Astrocyte (in vitro differentiated cells and primary cell): ENCODE measurements around the gene MS4A10. TPM values are rescaled to one million over a fixed set of nuclear protein-coding genes. Genes with fewer than 3 reads are reported as not detected.
"Not testable (repeated sequence)": the region's sequence is repeated elsewhere in the genome, so short reads cannot be mapped to it uniquely, and the experiment has no call there.

ENCODE experiments used
- DNase-seq: peaks from one replicate; pipeline ENCODE4 v3.0.0-alpha.2; 2010; ENCODE audit warnings: low read depth
- FAIRE-seq: peaks from 2 replicates; lab custom pipeline; 2011; peaks lifted over from hg19 to GRCh38; lab: Jason Lieb, UNC
- H2AFZ ChIP-seq: 2 replicates; pipeline ENCODE4 v1.6.0; 2012; ENCODE audit warnings: low read depth, low read length, inconsistent platforms
- H3K27ac ChIP-seq: 2 replicates; pipeline ENCODE4 v1.5.1; 2011; ENCODE audit warnings: low read depth, low read length, inconsistent platforms
- H3K27me3 ChIP-seq: 2 replicates; pipeline ENCODE4 v1.6.0; 2011; ENCODE audit warnings: low read length, inconsistent platforms; ENCODE audit not compliant: insufficient read depth
- H3K36me3 ChIP-seq: 2 replicates; pipeline ENCODE4 v1.5.1; 2011; ENCODE audit warnings: low read length, inconsistent platforms; ENCODE audit not compliant: insufficient read depth
- H3K4me1 ChIP-seq: 2 replicates; pipeline ENCODE4 v1.5.1; 2011; ENCODE audit warnings: low read length, inconsistent platforms; ENCODE audit not compliant: insufficient read depth
- H3K4me2 ChIP-seq: 2 replicates; pipeline ENCODE4 v1.6.0; 2012; ENCODE audit warnings: low read length, inconsistent platforms
- H3K4me3 ChIP-seq: 2 replicates; pipeline ENCODE4 v1.5.1; 2011; ENCODE audit warnings: low read depth, mild to moderate bottlenecking, low read length, inconsistent platforms; ENCODE audit not compliant: insufficient read depth
- H3K79me2 ChIP-seq: 2 replicates; pipeline ENCODE4 v1.6.0; 2012; ENCODE audit warnings: mild to moderate bottlenecking, low read length, inconsistent platforms; ENCODE audit not compliant: insufficient read depth
- H3K9ac ChIP-seq: 2 replicates; pipeline ENCODE4 v1.6.0; 2012; ENCODE audit warnings: mild to moderate bottlenecking, low read length, inconsistent platforms
- H3K9me3 ChIP-seq: 2 replicates; pipeline ENCODE4 v1.5.1; 2012; ENCODE audit warnings: low read depth, mild to moderate bottlenecking, low read length, inconsistent platforms; ENCODE audit not compliant: insufficient read depth
- H4K20me1 ChIP-seq: 2 replicates; pipeline ENCODE4 v1.6.0; 2012; ENCODE audit warnings: low read length, inconsistent platforms; ENCODE audit not compliant: insufficient read depth
- H3K27ac Mint-ChIP-seq: one replicate; pipeline ENCODE4 v1.8.0; 2021; ENCODE audit warnings: mild to moderate bottlenecking, mixed read lengths; ENCODE audit not compliant: unreplicated experiment
- H3K27me3 Mint-ChIP-seq: one replicate; pipeline ENCODE4 v1.8.0; 2021; ENCODE audit warnings: low read depth, mixed read lengths; ENCODE audit not compliant: unreplicated experiment
- H3K36me3 Mint-ChIP-seq: one replicate; pipeline ENCODE4 v1.8.0; 2021; ENCODE audit warnings: low read depth, mixed read lengths; ENCODE audit not compliant: unreplicated experiment
- H3K4me1 Mint-ChIP-seq: one replicate; pipeline ENCODE4 v1.8.0; 2021; ENCODE audit warnings: low read depth, mixed read lengths; ENCODE audit not compliant: unreplicated experiment
- H3K4me3 Mint-ChIP-seq: one replicate; pipeline ENCODE4 v1.8.0; 2021; ENCODE audit warnings: mild to moderate bottlenecking, moderate library complexity, mixed read lengths; ENCODE audit not compliant: unreplicated experiment
- H3K9me3 Mint-ChIP-seq: one replicate; pipeline ENCODE4 v1.8.0; 2021; ENCODE audit warnings: mild to moderate bottlenecking, mixed read lengths; ENCODE audit not compliant: unreplicated experiment
- CTCF ChIP-seq: IDR thresholded peaks from 2 replicates; pipeline ENCODE4 v1.5.1; 2011; ENCODE audit warnings: low read depth, mild to moderate bottlenecking, inconsistent platforms, low read length, moderate library complexity; ENCODE audit not compliant: insufficient read depth
- EZH2 ChIP-seq: IDR thresholded peaks from 2 replicates; pipeline ENCODE4 v1.6.1; 2012; ENCODE audit warnings: mild to moderate bottlenecking, low read length, inconsistent platforms; ENCODE audit not compliant: insufficient read depth
- total RNA-seq: library from RNA; stranded (reverse); gene quantifications from 2 replicates; pipeline ENCODE4 v1.2.1, GENCODE V29; 2021

The MS4A10 gene
- total RNA-seq, 1 donor from 2014 or later = not detected

- not testable (repeated sequence) for H3K4me1 Mint-ChIP-seq, H3K4me1 ChIP-seq, H3K27ac ChIP-seq, H2AFZ ChIP-seq, H3K36me3 Mint-ChIP-seq, H3K9me3 Mint-ChIP-seq, H3K27ac Mint-ChIP-seq, H3K4me3 Mint-ChIP-seq, H3K79me2 ChIP-seq, FAIRE-seq, H3K9ac ChIP-seq, H3K9me3 ChIP-seq, H3K27me3 ChIP-seq, H3K4me3 ChIP-seq, H3K36me3 ChIP-seq, DNase-seq, H3K4me2 ChIP-seq, H4K20me1 ChIP-seq
- peaks cover 36% of the 10 kb centered on the region for H3K27me3 Mint-ChIP-seq
These were observed 38.7 kb downstream of the MS4A10 start for GRCh38 chr11:60823745-60824306.

- Mint-ChIP-seq H3K9me3 (peaks cover 5% of the 10 kb centered on the region), H3K27ac (no peak overlapping the region), H3K36me3 (no peaks in the 10 kb centered on the region), H3K27me3 (peaks cover 35% of the 10 kb centered on the region), H3K4me3 (no peak overlapping the region), H3K4me1 (no peaks in the 10 kb centered on the region)
- Histone ChIP-seq H3K27ac (no peak overlapping the region), H3K79me2 (no peaks in the 10 kb centered on the region), H3K4me2 (no peak overlapping the region), H3K27me3 (peaks cover 6% of the 10 kb centered on the region), H3K9me3 (no peaks in the 10 kb centered on the region), H3K4me3 (no peak overlapping the region), H3K36me3 (no peaks in the 10 kb centered on the region), H4K20me1 (no peaks in the 10 kb centered on the region), H3K4me1 (no peaks in the 10 kb centered on the region), H2AFZ (no peak overlapping the region), H3K9ac (no peak overlapping the region)
- FAIRE-seq (no peak), DNase-seq (no peak)
- TF ChIP-seq EZH2 (no peak), CTCF (no peak)
These were observed 40.0 kb downstream of the MS4A10 start for GRCh38 chr11:60825118-60825517.

DNA sequence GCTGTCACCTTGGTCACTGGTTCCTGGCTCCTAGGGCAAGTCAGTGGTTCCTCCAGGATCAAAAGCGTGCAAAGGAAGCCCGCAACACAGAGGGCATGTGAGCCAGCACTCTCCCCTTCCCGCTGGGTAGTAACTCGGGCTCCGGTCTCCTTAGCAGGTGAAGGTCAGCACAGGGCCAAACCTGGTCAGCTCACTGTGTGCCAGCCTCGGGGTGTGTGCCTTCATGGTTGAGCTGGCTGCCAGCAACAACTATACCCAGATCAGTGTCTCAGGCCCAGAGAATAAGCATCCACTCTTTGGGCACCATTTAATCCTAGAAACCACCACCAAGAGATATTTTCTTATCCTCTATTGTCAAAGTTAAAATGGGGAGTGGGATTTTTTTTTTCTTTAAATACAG, 40.7 kb downstream of the MS4A10 start:
- FAIRE-seq = no peak
- no peak overlapping the region for H3K27ac ChIP-seq
- no peak overlapping the region for H2AFZ ChIP-seq

More for the DNA sequence above, 40.7 kb downstream of the MS4A10 start:
- H3K4me3 ChIP-seq = no peak overlapping the region
- no peaks in the 10 kb centered on the region for H3K79me2 ChIP-seq
- H3K36me3 Mint-ChIP-seq = no peaks in the 10 kb centered on the region
- H3K27ac Mint-ChIP-seq = no peak overlapping the region
- H3K9me3 ChIP-seq = no peaks in the 10 kb centered on the region
- no peaks in the 10 kb centered on the region for H3K4me1 Mint-ChIP-seq
- peaks cover 28% of the 10 kb centered on the region for H3K27me3 Mint-ChIP-seq
- TF ChIP-seq EZH2 (no peak), CTCF (no peak)
- H3K4me3 Mint-ChIP-seq = no peak overlapping the region
- H3K4me2 ChIP-seq = no peak overlapping the region
- H3K4me1 ChIP-seq = no peaks in the 10 kb centered on the region
- no peaks in the 10 kb centered on the region for H3K36me3 ChIP-seq
- H3K9ac ChIP-seq = no peak overlapping the region
- peaks cover 5% of the 10 kb centered on the region for H3K27me3 ChIP-seq
- no peak for DNase-seq
- H4K20me1 ChIP-seq = no peaks in the 10 kb centered on the region
- peaks cover 5% of the 10 kb centered on the region for H3K9me3 Mint-ChIP-seq
